ENCODE data around the gene SLC22A14.

DNA sequence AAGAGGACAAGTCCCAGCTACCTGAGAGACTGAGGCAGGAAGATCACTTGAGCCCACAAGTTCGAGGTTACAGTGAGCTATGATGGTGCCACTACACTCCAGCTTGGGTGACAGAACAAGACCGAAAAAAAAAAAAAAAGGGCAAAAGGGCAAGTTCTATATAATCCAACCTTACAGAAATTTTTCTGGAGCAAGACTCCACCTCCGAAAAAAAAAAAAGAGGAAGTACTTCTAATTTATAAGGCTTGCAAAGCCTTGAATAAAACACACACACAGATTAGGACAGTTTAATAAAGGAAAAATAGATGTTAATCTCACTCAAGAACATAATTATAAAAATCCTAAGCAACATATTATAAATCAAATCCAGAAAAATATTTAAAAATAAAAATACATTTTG is 50.1 kb downstream of the SLC22A14 start:
- no peak for TF ChIP-seq CTCF (IDR thresholded peaks at IDR 0.05)
- no peak for TF ChIP-seq EZH2 (IDR thresholded peaks at IDR 0.05; ENCODE audit: borderline replicate concordance, insufficient read depth, low read depth, low read length, poor library complexity, severe bottlenecking)
